Measurements from ENCODE around the gene MACROH2A1.

DNA sequence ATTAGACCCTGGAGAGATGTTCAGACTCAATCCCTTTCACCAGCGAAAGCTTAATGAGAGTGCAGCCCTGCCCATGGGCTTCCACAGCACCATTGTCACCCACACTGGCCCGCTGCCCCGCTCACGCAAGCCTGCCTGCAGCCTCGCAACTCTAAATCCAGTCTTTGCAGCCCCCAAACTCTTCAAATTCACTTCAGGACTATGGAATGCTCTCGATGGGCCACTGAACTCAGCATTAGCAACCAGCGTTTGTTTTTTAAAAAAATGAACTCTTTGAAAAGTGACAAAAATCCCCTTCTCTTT lies 31.1 kb upstream of the MACROH2A1 start:
- TF ChIP-seq, protein P1, sequence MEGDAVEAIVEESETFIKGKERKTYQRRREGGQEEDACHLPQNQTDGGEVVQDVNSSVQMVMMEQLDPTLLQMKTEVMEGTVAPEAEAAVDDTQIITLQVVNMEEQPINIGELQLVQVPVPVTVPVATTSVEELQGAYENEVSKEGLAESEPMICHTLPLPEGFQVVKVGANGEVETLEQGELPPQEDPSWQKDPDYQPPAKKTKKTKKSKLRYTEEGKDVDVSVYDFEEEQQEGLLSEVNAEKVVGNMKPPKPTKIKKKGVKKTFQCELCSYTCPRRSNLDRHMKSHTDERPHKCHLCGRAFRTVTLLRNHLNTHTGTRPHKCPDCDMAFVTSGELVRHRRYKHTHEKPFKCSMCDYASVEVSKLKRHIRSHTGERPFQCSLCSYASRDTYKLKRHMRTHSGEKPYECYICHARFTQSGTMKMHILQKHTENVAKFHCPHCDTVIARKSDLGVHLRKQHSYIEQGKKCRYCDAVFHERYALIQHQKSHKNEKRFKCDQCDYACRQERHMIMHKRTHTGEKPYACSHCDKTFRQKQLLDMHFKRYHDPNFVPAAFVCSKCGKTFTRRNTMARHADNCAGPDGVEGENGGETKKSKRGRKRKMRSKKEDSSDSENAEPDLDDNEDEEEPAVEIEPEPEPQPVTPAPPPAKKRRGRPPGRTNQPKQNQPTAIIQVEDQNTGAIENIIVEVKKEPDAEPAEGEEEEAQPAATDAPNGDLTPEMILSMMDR (conservative IDR thresholded peaks at IDR 0.05 in 1 of 2, IDR thresholded peaks at IDR 0.05 in 1 of 2; ENCODE audit: low read depth in 1 of 2, low read length in 2 of 2), result no peak
- no peak for TF ChIP-seq EZH2 (IDR thresholded peaks at IDR 0.05; ENCODE audit: low read length, missing control alignments)
